ENCODE measurements around the gene AKR7A2.
"Not testable (repeated sequence)": the region's sequence is repeated elsewhere in the genome, so short reads cannot be mapped to it uniquely, and the experiment has no call there.

AKR7A2 gene

DNA sequence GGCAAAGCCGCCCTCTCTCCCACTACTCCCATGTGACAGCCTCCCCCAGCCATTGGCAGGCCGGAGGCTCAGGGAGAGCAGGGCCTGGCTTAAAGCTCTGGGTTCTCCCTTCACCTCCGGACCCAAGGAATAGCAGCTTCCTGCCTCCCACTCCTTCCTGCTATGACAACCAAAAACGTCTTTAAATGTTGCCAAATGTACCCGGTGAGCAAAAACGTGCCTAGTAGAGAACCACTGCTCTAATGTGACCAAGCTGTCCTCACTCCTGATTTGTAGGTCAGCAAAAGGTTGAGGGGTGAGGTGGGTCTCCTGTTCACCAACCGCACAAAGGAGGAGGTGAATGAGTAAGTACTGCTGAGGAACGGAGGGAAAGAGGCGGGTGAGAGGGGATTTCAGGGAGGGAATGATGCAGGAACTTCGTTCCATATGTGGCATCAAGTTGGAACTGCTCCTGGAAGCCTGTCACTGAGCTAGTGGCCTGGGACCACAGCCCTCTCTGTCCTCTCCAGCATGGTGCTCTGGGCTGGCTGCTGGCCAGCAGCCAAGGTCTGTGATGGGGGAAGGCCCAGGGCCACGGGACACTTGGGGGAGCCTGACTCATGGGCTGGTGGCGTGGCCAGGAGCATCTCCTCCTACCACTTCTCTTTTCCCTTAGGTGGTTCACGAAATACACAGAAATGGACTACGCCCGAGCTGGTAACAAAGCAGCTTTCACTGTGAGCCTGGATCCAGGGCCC, 54.6 kb downstream of the AKR7A2 start:
- DNase-seq: no peak

DNA sequence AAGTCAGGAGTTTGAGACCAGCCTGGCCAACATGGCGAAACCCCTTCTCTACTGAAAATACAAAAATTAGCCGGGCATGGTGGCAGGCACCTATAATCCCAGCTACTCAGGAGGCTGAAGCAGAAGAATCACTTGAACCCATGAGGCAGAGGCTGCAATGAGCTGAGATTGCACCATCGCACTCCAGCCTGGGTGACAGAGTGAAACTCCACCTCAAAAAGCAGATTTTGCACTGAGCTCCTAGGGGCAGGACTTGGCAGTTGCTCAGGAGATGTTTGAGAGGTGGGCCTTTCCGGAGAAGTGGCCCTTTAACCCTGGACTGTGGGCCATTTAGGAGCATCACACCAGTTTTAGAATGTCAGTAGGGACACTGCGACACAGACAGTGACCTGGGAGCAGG, 55.6 kb downstream of the AKR7A2 start:
- DNase-seq: not testable (repeated sequence)

DNA sequence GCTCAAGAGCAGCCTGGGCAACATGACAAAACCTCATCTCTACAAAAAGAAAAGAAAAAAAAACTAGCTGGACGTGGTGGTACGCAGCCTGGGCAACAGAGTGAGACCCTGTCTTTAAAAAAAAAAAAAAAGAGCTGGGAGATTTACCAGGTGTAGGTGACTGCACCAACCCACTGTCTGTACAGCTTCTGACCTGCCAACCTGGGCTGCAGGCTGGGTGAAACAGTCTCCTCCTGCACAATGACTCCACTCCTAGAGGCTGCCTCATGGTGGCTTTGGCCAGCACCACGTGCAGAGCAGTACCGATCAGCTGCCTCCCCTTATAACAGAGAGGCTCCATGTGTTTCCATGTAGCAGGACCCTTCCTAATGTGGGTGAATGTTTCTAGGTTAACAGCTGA, 56.7 kb downstream of the AKR7A2 start:
- no peak for DNase-seq

DNA sequence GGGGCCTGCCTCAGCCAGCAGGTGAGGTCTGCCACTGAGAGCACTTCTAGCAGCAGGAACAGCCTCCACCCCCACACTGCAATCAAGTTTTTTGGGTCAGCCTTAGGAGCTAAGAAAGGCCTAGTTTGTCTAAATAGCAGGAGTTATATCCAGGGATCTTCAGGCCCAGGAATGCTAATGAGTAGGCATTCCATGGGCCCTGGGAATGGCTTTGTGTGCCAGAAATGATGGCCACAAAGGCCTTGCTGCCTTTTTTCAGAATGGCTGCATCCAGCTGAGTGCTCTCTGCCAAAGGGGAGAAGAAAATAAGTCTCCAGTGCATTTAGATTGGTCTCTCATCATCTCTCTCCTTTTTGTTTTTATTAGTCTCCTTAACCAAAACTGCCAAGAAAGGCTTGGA, 57.5 kb downstream of the AKR7A2 start:
- no peak for DNase-seq
